GM21381 (cell line): ENCODE data around the gene CHCHD6.

Experiments used
- ATAC-seq: cut with Tn5 transposase; IDR thresholded peaks from one replicate; pipeline ENCODE4 v1.9.1; 2021; ENCODE audit warnings: mild to moderate bottlenecking, moderate library complexity; ENCODE audit not compliant: unreplicated experiment

CHCHD6 gene

GRCh38 chr3:126816986-126817777 lies 113.1 kb downstream of the CHCHD6 start:
- ATAC-seq, result no peak

GRCh38 chr3:126817781-126818180 lies 113.7 kb downstream of the CHCHD6 start:
- no peak for ATAC-seq

- no peak for ATAC-seq
Observed at GRCh38 chr3:126818400-126819095, 114.5 kb downstream of the CHCHD6 start.

- ATAC-seq, result no peak
Observed at GRCh38 chr3:126826693-126827092, 122.7 kb downstream of the CHCHD6 start.

- ATAC-seq, result no peak
Observed at GRCh38 chr3:126827121-126827520, 123.1 kb downstream of the CHCHD6 start.

GRCh38 chr3:126828306-126828705 lies 124.3 kb downstream of the CHCHD6 start:
- no peak for ATAC-seq

GRCh38 chr3:126832933-126833332 lies 128.9 kb downstream of the CHCHD6 start:
- ATAC-seq, result no peak

GRCh38 chr3:126834596-126835471 lies 130.8 kb downstream of the CHCHD6 start:
- ATAC-seq, result no peak

- no peak for ATAC-seq
Observed at GRCh38 chr3:126835472-126836219, 131.6 kb downstream of the CHCHD6 start.

- ATAC-seq, result no peak
Observed at GRCh38 chr3:126836220-126836860, 132.3 kb downstream of the CHCHD6 start.

GRCh38 chr3:126837773-126838172 lies 133.7 kb downstream of the CHCHD6 start:
- no peak for ATAC-seq

GRCh38 chr3:126845920-126846715 lies 142.1 kb downstream of the CHCHD6 start:
- ATAC-seq, result no peak

- ATAC-seq, result no peak
Observed at GRCh38 chr3:126847061-126847460, 143.0 kb downstream of the CHCHD6 start.

GRCh38 chr3:126848991-126849390 lies 145.0 kb downstream of the CHCHD6 start:
- ATAC-seq, result no peak

- ATAC-seq, result no peak
Observed at GRCh38 chr3:126849768-126850167, 145.7 kb downstream of the CHCHD6 start.

GRCh38 chr3:126850370-126851085 lies 146.5 kb downstream of the CHCHD6 start:
- ATAC-seq, result no peak

GRCh38 chr3:126851382-126851781 lies 147.3 kb downstream of the CHCHD6 start:
- no peak for ATAC-seq

- ATAC-seq, result no peak
Observed at GRCh38 chr3:126851934-126852333, 147.9 kb downstream of the CHCHD6 start.

- no peak for ATAC-seq
Observed at GRCh38 chr3:126852511-126852910, 148.5 kb downstream of the CHCHD6 start.
